ENCODE results near the gene PYGB.
"Not testable (repeated sequence)": the region's sequence is repeated elsewhere in the genome, so short reads cannot be mapped to it uniquely, and the experiment has no call there.

Gene PYGB

DNA sequence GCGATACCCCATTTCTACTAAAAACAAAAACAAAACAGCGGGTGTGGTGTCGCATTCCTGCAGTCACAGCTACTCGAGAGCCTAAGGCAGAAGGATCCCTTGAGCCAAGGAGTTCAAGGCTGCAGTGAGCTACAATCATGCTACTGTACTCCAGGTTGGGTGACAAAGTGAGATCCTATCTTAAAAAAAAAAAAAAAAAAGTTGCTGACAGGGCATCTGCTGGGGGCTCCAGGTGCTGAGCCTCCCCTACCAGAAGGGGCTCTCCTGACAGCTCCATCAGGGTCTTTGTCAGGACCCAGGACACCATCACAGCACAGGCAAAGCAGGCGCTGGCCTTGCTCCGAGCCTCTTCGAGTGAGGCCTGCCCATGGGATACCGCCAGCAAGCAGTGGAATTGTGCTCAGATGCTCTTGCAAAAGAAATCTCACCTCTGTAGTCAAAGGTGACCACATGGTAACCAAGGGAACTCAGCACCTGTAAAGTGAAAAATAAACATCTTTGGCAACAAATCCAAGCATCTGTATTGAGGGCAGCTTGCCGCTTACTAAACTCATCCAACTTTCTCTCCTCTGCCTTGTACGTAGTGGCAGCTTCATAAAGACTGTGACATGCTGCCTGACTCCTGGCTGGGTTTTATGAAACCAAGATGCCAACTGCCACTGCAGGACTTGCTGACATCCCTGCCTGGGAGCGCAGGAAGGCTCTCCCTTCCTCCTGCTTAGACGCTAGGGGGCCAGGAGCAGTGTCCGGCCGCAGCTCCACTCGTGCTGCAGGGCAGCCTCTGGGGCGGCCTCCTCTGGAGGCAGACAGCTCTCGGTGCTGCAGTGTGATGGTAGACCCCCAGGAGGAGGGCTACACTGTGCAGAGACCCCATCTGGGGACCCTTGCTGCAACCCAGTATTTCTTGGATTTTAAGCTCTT is 66.9 kb downstream of the PYGB start:
- no peak for DNase-seq (ENCODE audit: low spot score)

GRCh38 chr20:25315418-25316210 is 67.7 kb downstream of the PYGB start:
- DNase-seq (ENCODE audit: low spot score), result no peak

GRCh38 chr20:25316506-25317190 is 68.8 kb downstream of the PYGB start:
- DNase-seq (ENCODE audit: low spot score), result no peak

DNA sequence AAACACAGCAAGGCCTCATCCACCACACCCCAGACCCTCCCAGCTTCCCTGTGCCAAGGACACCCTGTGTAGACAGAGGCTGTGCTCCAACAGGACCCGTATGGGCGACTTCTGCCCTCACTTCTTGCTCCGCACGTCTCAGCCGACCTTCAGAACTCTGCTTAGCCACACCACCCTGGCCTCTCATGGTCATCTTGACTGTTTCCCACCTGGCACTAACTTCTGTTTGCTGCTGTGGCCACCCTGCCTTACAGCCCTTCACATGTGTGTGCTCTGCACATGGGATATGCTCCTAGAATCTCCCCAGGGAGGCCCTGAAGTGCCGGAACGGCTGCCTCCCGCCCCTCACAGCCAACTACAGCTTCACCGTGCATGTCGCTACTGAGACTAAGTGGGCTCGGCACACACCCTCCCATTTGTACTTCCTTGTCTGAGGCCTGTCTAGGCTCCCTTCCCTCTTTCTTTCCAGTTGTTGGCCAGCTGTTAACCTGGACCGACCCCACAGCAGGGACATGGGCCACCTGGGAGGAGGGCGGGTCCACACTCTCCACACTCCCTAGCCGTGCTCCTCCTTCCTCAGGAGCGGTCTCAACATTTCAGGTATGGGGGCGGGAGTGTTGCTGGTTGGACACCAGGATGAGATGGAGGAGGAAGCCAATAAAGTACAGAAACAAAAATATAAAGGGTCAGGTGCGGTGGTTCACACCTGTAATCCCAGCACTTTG is 69.6 kb downstream of the PYGB start:
- no peak for DNase-seq (ENCODE audit: low spot score)

DNA sequence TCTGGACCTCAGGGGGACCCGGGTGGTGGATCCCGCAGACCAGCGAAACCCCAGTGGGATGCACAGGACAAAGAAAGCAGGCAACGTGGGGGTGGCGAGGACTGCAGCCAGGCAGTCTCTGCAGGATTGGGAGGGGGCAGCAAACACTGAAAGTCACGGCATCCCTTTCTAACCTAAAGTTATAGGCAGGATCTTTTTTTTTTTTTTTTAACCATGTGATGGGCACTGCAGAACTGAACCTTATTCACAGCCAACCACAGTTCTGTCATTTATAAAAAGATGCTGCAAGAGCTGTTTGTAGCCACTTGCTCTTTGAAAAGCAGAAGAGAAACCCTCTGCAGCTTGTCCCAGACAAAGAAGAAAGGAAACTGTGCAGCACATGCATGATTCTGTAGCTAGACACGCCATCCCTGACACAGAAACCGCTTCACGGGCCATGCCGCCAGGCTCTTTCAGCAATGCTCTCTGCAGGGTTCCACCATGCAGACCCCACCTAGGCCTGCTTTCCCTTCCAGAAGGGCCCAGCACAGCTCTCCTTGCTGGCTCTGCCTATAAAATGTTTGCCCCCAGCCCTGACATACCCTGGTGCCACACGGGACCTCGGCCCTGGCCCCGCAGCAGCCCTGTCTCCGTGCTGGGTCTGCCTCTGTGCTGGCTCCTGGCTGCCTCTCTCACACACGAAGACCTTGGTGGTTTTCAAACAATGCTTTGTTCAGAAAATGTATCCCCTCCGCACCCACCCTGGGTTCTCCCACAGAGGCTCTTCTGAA is 70.8 kb downstream of the PYGB start:
- peak; percentile 77 for DNase-seq (ENCODE audit: low spot score)

GRCh38 chr20:25319241-25320034 is 71.6 kb downstream of the PYGB start:
- DNase-seq (ENCODE audit: low spot score), result peak; percentile 35

GRCh38 chr20:25320035-25320800 is 72.3 kb downstream of the PYGB start:
- DNase-seq (ENCODE audit: low spot score), result no peak

DNA sequence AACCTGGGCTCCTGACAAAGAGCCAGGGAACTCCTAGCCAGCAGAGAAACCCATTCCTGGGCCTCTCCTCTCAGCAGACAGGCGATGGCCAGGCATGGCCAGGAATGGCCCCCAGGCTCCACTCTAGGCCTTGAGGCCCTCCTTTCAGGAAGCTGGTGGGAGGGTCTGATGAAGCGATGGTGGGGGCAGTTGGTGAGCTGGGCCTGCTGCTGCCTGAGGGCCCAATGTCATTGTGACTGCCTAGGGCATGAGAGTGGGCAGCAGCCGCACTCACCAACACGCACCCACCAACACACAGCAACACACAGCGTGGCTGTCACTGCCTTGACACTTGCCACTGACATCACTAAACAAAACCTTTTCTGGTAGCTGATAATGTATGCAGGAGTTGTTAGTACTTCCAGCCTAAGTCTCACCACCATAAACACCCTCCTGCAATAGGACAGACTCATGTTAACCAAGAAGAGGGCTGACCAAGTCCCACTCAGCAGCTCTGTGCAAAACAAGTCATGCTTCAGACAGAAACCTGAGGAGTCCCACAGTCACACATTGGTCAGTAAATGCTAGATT is 73.5 kb downstream of the PYGB start:
- DNase-seq (ENCODE audit: low spot score), result no peak

DNA sequence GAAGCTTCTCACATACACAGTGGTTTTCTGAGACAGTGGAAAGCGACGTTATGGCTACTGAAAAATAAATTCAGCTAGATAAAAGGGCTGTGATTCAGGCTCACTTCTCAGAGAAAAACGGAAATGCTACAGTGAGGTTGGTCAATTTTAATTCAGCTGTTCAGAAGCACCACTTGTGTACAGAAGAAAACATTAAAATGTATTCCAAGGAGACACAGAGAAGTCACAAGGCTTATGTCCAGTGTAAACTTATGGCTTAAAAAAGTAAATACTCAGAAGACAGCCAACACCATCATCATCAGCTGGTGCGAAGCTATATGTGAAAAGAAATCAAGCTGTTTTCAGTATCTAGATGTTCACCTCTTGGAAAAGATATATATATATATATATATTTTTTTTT is 74.1 kb downstream of the PYGB start:
- DNase-seq (ENCODE audit: low spot score), result no peak

DNA sequence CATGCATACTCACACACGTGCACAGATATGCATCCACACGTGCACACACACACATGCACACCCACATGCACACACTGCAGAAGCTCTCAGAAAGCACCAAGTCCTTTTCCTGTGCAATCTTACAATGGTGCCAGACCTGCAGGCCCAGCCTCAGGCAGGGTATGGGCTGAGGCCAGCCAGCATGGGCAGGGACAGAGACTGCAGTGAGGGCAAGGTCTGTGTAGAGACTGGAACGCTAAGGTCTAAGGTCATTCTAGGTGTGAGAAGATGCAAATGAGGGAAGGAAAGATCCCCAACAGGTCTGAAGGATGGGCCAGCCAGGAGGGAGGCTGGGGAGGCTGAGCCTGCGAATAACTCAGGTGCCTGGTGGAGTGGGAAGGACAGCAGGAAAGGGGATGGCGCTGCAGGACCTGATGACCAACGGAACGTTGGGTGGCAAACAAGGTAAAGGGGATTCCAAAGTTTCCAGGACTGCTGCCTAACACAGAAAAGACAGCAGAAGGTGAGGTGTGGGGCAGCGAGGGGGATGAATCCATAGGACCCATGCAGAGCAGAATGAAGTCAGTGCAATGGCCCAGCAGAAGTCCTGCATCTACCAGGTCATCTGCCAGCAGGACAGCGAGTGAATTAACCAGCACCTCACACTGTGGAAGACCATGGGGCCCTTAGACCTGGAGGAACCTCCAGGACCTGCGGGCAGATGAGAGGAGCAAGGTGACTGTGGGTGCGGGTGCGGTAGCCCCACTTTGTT is 75.8 kb downstream of the PYGB start:
- DNase-seq (ENCODE audit: low spot score), result no peak

- no peak for DNase-seq (ENCODE audit: low spot score)
Measured at GRCh38 chr20:25324412-25324811, 76.5 kb downstream of the PYGB start.

DNA sequence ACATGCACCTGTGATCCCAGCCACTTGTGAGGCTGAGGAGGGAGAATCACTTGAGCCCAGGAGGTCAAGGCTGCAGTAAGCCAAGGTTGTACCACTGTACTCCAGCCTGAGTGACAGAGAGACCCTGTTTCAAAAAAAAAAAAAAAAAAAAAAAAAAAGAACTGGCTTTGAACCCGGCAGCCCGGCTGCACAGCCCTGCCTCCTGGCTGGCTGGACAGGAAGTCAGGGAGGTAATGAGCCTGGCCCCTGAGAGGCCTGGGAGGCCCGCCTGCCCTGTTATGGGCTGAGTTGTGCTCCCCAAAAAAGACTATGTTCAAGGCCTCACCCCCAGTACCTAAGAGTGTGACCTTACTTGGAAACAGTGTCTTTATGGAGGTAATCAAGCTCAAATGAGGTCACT is 77.2 kb downstream of the PYGB start:
- no peak for DNase-seq (ENCODE audit: low spot score)

- no peak for DNase-seq (ENCODE audit: low spot score)
Measured at GRCh38 chr20:25325997-25326396, 78.1 kb downstream of the PYGB start.

DNA sequence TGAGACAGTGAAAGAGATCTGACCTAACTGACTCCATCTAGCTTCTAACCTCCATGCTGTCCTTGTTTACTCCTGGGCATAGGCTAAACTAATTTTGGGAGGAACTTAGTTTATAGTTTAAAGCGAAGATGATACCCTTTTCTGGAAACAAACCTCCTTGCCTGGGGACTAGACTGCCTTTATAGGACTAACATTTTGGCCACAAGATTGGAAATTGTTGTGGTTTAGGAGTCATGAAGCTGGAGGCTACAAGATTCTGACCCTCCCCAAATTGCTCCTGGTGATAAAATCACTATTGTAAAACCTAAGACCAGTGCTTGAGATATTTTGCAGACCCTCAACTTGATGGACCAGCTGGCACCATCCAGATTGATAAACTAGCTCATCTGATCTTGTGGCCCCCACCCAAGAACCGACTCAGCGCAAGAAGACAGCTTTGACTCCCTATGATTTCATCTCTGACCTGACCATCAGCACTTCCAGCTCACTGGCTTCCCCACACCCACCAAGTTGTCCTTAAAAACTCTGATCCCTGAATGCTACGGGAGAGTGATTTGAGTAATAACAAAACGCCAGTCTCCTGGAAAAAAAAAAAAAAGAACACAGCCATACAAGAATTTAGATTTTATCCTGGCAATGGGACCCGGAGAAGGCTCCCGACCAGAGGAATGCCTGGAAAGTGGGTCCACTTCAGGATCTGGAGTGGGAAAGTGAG is 79.8 kb downstream of the PYGB start:
- no peak for DNase-seq (ENCODE audit: low spot score)

DNA sequence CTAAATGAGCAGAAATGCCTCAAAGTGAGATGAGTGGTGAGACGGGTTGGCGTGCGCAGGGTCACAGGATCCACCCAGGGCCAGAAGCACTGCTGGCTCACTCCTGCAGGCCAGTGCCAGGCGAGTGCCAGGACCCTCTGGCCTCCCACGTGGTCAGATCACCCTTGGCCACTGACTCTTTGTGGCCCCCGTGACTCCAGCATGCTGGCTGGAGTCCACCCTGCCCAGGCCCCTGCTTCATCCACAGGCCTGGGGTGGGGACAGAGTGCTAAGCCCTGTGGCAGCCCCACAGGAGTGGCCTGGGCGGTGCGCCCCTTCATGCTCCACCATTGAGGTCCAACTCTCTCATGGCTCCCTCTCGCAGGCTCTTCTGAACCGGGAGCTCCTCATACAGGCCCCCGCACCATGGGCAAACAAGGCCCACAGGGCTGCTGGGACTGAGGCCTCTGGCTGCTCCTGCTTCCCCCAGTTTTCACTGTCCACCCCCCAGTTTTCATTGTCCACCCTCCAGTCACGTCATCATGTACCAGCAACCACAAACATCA is 81.1 kb downstream of the PYGB start:
- no peak for DNase-seq (ENCODE audit: low spot score)

DNA sequence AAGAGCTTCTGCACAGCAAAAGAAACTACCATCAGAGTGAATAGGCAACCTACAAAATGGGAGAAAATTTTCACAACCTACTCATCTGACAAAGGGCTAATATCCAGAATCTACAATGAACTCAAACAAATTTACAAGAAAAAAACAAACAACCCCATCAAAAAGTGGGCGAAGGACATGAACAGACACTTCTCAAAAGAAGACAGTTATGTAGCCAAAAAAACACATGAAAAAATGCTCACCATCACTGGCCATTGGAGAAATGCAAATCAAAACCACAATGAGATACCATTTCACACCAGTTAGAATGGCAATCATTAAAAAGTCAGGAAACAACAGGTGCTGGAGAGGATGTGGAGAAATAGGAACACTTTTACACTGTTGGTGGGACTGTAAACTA is 87.1 kb downstream of the PYGB start:
- not testable (repeated sequence) for DNase-seq (ENCODE audit: low spot score)
